Measurements from ENCODE around the gene IL2RG. TPM values are rescaled to one million over a fixed set of nuclear protein-coding genes. Genes with fewer than 3 reads are reported as not detected.

IL2RG gene
- total RNA-seq, 4 donors from 2014 or later: 18.2 to 222 (median 62.2) TPM

DNA sequence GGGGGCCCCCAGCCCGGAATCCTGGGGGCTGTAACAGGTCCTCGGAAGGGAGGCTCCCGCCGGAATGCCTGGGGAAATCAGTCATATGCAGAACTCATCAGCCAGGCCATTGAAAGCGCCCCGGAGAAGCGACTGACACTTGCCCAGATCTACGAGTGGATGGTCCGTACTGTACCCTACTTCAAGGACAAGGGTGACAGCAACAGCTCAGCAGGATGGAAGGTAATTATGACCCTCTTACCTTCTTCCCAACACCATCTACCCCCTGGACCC lies 14.7 kb downstream of the IL2RG start:
- H3K27me3 ChIP-seq: no peaks in the 10 kb centered on the region
- no peak for DNase-seq
- H3K9me3 ChIP-seq: no peaks in the 10 kb centered on the region
- no peaks in the 10 kb centered on the region for H3K36me3 ChIP-seq
- TF ChIP-seq POLR2A (IDR thresholded peaks at IDR 0.05): no peak
- TF ChIP-seq, protein P1, sequence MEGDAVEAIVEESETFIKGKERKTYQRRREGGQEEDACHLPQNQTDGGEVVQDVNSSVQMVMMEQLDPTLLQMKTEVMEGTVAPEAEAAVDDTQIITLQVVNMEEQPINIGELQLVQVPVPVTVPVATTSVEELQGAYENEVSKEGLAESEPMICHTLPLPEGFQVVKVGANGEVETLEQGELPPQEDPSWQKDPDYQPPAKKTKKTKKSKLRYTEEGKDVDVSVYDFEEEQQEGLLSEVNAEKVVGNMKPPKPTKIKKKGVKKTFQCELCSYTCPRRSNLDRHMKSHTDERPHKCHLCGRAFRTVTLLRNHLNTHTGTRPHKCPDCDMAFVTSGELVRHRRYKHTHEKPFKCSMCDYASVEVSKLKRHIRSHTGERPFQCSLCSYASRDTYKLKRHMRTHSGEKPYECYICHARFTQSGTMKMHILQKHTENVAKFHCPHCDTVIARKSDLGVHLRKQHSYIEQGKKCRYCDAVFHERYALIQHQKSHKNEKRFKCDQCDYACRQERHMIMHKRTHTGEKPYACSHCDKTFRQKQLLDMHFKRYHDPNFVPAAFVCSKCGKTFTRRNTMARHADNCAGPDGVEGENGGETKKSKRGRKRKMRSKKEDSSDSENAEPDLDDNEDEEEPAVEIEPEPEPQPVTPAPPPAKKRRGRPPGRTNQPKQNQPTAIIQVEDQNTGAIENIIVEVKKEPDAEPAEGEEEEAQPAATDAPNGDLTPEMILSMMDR (IDR thresholded peaks at IDR 0.05): no peak
- H3K4me1 ChIP-seq: no peaks in the 10 kb centered on the region
- H3K4me3 ChIP-seq: peak overlapping the region; percentile 51 to 68 (median 58)
- H3K27ac ChIP-seq: peak overlapping the region in 3 of 4 donors; percentile 63 to 77 (median 72)

DNA sequence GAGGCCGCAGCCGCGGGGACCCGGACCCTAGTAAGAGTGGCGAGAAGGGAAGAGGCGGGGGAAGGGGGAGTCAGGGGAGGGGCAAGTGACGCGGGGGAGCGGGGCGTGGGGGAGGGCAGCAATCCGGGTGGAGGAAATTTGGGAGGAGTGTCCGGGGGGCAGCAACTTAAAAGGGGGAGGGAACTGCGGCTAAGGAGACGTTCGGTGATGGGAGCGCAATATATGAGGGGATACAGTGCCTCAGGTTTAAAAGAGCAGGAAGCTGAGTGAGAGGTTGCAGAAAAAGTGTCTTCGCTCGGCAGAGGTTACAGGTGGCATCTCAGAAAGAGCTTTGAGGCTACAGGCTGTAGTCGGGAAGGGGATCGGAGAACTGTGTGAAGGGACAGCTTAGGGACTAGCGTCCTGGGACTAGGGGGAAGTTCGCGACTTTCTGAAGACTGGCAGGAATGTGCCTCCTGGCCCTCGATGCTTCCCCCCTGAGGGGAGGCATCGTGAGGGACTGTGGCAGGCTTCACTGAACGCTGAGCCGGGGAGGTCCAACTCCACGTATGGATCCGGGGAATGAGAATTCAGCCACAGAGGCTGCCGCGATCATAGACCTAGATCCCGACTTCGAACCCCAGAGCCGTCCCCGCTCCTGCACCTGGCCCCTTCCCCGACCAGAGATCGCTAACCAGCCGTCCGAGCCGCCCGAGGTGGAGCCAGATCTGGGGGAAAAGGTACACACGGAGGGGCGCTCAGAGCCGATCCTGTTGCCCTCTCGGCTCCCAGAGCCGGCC lies 15.2 kb downstream of the IL2RG start:
- peak in 1 of 3 donors; percentile 51 for DNase-seq
- no peaks in the 10 kb centered on the region for H3K27me3 ChIP-seq

DNA sequence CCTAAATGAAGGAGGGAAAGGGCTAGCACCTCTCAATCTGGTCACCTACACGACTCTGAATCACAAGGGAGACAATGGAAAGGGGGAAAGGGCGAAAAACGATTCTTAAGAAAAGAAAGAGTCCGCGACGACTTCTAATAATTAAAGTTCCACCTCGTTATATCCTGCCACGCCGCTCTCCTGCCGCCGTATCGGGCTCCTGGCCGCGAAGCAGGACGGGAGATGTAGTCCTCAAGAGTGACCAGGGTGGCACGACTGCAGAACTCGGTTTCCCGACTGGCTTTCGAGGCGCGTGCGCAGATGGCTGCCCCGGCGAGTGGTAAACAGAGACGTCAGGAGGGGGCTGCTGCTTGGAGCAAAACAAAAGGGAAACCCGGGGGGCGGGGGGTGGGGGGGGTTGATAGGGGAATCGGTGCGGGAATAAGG lies 15.8 kb downstream of the IL2RG start, which contains the start of gene FOXO4:
Gene FOXO4 (plus strand): TSS at position 297 of the 426 bp plus-strand sequence. CDS start 678 bp downstream, outside the sequence.
- no peaks in the 10 kb centered on the region for H3K4me1 ChIP-seq
- DNase-seq: peak; percentile 86 to 97 (median 92)
- H3K36me3 ChIP-seq: no peaks in the 10 kb centered on the region
- TF ChIP-seq POLR2A (IDR thresholded peaks at IDR 0.05): peak in 1 of 2 donors; percentile 21
- TF ChIP-seq, protein P1 (IDR thresholded peaks at IDR 0.05): no peak
- H3K27ac ChIP-seq: peak within 1 kb of the TSS; percentile 63 to 83 (median 74)
- no peaks in the 10 kb centered on the region for H3K27me3 ChIP-seq
- peak within 1 kb of the TSS; percentile 51 to 68 (median 58) for H3K4me3 ChIP-seq
- no peaks in the 10 kb centered on the region for H3K9me3 ChIP-seq

More for the DNA sequence above, 15.2 kb downstream of the IL2RG start:
- Histone ChIP-seq H3K9me3 (no peaks in the 10 kb centered on the region), H3K36me3 (no peaks in the 10 kb centered on the region), H3K27ac (peak overlapping the region; percentile 63 to 83 (median 74)), H3K4me1 (no peaks in the 10 kb centered on the region), H3K4me3 (peak overlapping the region; percentile 51 to 68 (median 58))
- TF ChIP-seq POLR2A (IDR thresholded peaks at IDR 0.05): no peak
- TF ChIP-seq, protein P1 (IDR thresholded peaks at IDR 0.05): no peak

DNA sequence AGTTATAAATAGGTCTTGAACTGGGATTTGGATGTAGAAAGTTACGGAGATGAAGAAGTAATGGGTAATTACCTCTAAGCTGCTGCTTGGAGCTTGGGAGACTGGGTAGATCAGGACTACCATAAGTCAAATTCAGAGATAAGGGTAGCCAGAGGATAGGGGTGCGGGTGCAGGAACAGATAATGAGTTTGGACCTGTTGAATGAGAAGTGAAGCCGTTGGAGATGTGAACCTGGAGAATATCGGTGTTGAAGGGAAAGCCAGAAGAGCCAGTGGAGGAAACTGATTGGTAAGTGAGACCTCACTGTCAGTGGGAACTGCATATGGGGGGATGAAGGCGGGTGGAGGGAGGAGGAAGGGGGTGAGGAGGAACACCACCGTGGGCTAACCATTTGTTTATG lies 16.3 kb downstream of the IL2RG start:
- Histone ChIP-seq H3K9me3 (no peaks in the 10 kb centered on the region), H3K27ac (peak overlapping the region in 1 of 4 donors; percentile 72), H3K27me3 (no peaks in the 10 kb centered on the region), H3K36me3 (no peaks in the 10 kb centered on the region), H3K4me3 (peak overlapping the region; percentile 51 to 68 (median 58)), H3K4me1 (no peaks in the 10 kb centered on the region)
- DNase-seq: no peak
- TF ChIP-seq POLR2A (IDR thresholded peaks at IDR 0.05): no peak
- TF ChIP-seq, protein P1 (IDR thresholded peaks at IDR 0.05): no peak

DNA sequence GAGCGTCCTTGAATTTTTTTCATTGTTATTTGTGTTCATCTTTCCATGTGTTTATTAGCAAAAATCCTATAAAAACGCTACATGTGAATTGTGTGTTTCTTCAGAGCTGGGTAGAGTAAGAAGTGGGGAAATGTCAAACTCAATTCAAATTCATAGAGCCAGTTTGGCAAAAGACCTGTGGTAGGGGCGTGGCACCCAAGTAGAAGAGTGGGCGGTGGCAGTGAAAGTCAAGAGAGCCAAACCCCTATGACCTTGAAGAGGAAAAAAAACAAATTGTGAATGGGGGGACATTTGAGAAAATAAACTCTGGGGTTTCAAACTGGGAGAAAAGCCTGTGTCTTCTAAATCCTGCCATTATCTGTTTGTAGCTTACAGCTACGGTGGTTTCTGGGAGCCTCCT lies 20.1 kb downstream of the IL2RG start:
- H3K27me3 ChIP-seq: no peaks in the 10 kb centered on the region
- no peaks in the 10 kb centered on the region for H3K36me3 ChIP-seq
- DNase-seq: no peak
- H3K9me3 ChIP-seq: no peaks in the 10 kb centered on the region
- H3K27ac ChIP-seq: no peak overlapping the region
- H3K4me3 ChIP-seq: no peak overlapping the region
- TF ChIP-seq POLR2A (IDR thresholded peaks at IDR 0.05): no peak
- TF ChIP-seq, protein P1 (IDR thresholded peaks at IDR 0.05): no peak
- no peaks in the 10 kb centered on the region for H3K4me1 ChIP-seq

Measured in Peyer's patch (tissue), 4 donors.